GM19438 (cell line): ENCODE measurements around the gene HRH1.
"Not testable (repeated sequence)": the region's sequence is repeated elsewhere in the genome, so short reads cannot be mapped to it uniquely, and the experiment has no call there.

ENCODE experiments used
- ATAC-seq: cut with Tn5 transposase; IDR thresholded peaks from one replicate; pipeline ENCODE4 v1.9.1; 2021; ENCODE audit warnings: low read depth; ENCODE audit not compliant: unreplicated experiment

The HRH1 gene

GRCh38 chr3:11201251-11202019 is 47.1 kb downstream of the HRH1 start:
- ATAC-seq, result no peak

- no peak for ATAC-seq
Observed at GRCh38 chr3:11203961-11204360, 49.7 kb downstream of the HRH1 start.

- no peak for ATAC-seq
Observed at GRCh38 chr3:11204697-11205348, 50.5 kb downstream of the HRH1 start.

- ATAC-seq, result not testable (repeated sequence)
Observed at GRCh38 chr3:11205881-11206280, 51.6 kb downstream of the HRH1 start.

- ATAC-seq, result no peak
Observed at GRCh38 chr3:11206316-11206715, 52.0 kb downstream of the HRH1 start.

- no peak for ATAC-seq
Observed at GRCh38 chr3:11206953-11207352, 52.7 kb downstream of the HRH1 start.

GRCh38 chr3:11211531-11212298 is 57.4 kb downstream of the HRH1 start:
- no peak for ATAC-seq

- ATAC-seq, result no peak
Observed at GRCh38 chr3:11212299-11212608, 58.0 kb downstream of the HRH1 start.

GRCh38 chr3:11212784-11213183 is 58.5 kb downstream of the HRH1 start:
- no peak for ATAC-seq

GRCh38 chr3:11213810-11214450 is 59.6 kb downstream of the HRH1 start:
- ATAC-seq, result no peak

- no peak for ATAC-seq
Observed at GRCh38 chr3:11214451-11214978, 60.2 kb downstream of the HRH1 start.

- not testable (repeated sequence) for ATAC-seq
Observed at GRCh38 chr3:11217370-11217769, 63.1 kb downstream of the HRH1 start.

- ATAC-seq, result no peak
Observed at GRCh38 chr3:11220230-11220629, 65.9 kb downstream of the HRH1 start.

GRCh38 chr3:11221818-11222415 is 67.6 kb downstream of the HRH1 start:
- no peak for ATAC-seq

- no peak for ATAC-seq
Observed at GRCh38 chr3:11224010-11224409, 69.7 kb downstream of the HRH1 start.

GRCh38 chr3:11224870-11225229 is 70.6 kb downstream of the HRH1 start:
- no peak for ATAC-seq

GRCh38 chr3:11226042-11226370 is 71.7 kb downstream of the HRH1 start:
- ATAC-seq, result no peak

GRCh38 chr3:11228041-11228440 is 73.7 kb downstream of the HRH1 start:
- no peak for ATAC-seq

GRCh38 chr3:11230125-11230524 is 75.8 kb downstream of the HRH1 start:
- no peak for ATAC-seq

GRCh38 chr3:11230832-11231231 is 76.5 kb downstream of the HRH1 start:
- ATAC-seq, result no peak

GRCh38 chr3:11235385-11235784 is 81.1 kb downstream of the HRH1 start:
- ATAC-seq, result no peak
